Measurements from ENCODE around the gene CFAP210.
"Not testable (repeated sequence)": the region's sequence is repeated elsewhere in the genome, so short reads cannot be mapped to it uniquely, and the experiment has no call there.

Gene CFAP210

GRCh38 chr2:169713331-169713730 lies 19.1 kb upstream of the CFAP210 start:
- Histone ChIP-seq H3K9me3 (ENCODE audit: control insufficient read depth in 1 of 2, low read length in 2 of 2) (no peaks in the 10 kb centered on the region), H3K4me3 (ENCODE audit: low read depth in 1 of 2, low read length in 2 of 2) (no peak overlapping the region), H3K27me3 (ENCODE audit: control insufficient read depth in 1 of 2, insufficient read depth in 2 of 2, low read length in 2 of 2) (no peaks in the 10 kb centered on the region), H3K36me3 (ENCODE audit: control insufficient read depth in 1 of 2, insufficient read depth in 2 of 2, low read length in 2 of 2) (no peaks in the 10 kb centered on the region), H3K4me1 (ENCODE audit: control insufficient read depth in 1 of 2, insufficient read depth in 2 of 2, low read length in 2 of 2) (peaks cover 64 to 65% of the 10 kb centered on the region in 2 donors), H3K27ac (ENCODE audit: low read depth, low read length) (no peak overlapping the region), H3K9ac (ENCODE audit: low read depth in 1 of 2, low read length in 2 of 2) (no peak overlapping the region)

DNA sequence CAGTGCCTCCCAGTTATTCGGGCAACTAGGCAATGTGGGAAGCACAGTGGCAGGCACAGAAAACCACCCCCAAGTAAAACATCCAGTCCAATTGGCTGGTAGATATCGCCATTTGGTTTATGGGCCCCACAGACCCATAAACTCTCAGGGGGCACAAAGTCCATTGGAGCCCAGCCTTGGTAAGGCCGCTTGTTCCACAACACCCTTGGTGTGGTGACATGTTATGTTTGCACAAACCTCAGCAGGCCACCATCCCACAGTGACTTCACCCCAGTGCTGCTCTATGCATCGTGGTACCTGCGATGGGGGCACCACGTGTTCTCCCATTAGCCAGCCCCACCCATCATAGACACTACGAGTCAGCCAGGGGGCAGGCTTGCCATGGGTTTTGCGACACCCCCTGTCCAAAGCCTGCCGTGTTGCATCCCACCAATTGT lies 18.6 kb upstream of the CFAP210 start:
- Histone ChIP-seq H3K9me3 (ENCODE audit: control insufficient read depth in 1 of 2, low read length in 2 of 2) (no peaks in the 10 kb centered on the region), H3K27me3 (ENCODE audit: control insufficient read depth in 1 of 2, insufficient read depth in 2 of 2, low read length in 2 of 2) (no peaks in the 10 kb centered on the region), H3K9ac (ENCODE audit: low read depth in 1 of 2, low read length in 2 of 2) (no peak overlapping the region), H3K4me1 (ENCODE audit: control insufficient read depth in 1 of 2, insufficient read depth in 2 of 2, low read length in 2 of 2) (peaks cover 64 to 65% of the 10 kb centered on the region in 2 donors), H3K36me3 (ENCODE audit: control insufficient read depth in 1 of 2, insufficient read depth in 2 of 2, low read length in 2 of 2) (no peaks in the 10 kb centered on the region), H3K27ac (ENCODE audit: low read depth, low read length) (no peak overlapping the region), H3K4me3 (ENCODE audit: low read depth in 1 of 2, low read length in 2 of 2) (no peak overlapping the region)

DNA sequence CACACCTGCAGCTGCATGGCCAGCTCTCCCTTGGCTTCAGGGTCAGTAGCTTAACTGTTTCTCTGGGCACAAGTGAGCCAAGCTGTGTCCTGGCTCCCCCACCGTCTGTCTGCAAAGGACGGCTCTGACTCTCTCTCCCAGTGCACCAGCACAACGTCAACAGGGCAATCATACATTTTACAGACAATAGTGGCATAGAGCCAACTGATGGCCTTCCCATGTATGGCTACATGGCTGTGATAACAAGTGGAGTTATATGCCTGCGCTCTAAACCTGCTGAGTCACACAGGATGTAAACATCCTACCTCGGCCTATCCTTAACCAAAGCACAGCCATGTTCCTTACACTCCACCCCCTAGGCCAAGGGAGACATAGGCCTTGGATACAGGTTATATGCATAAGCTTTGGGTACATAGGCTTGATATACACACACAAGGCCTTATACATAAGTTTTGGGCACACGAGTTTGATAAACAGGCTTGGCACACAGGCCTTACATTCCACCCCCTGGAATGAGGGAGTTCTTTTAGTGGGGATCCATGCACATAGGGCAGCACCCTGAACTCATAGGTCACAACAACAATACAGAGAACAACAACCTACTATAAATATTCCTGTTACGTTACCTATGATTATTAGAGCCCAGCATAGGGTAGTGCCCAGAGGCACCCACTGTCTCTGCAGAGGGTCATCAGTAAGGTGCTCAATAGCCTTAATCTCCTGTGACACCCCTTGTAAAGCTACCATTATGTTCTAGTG lies 17.7 kb upstream of the CFAP210 start:
- H3K9ac ChIP-seq (ENCODE audit: low read depth in 1 of 2, low read length in 2 of 2), result no peak overlapping the region
- peak overlapping the region in 1 of 2 donors; percentile 34 for H3K4me3 ChIP-seq (ENCODE audit: low read depth in 1 of 2, low read length in 2 of 2)
- H3K9me3 ChIP-seq (ENCODE audit: control insufficient read depth in 1 of 2, low read length in 2 of 2), result no peaks in the 10 kb centered on the region
- H3K27ac ChIP-seq (ENCODE audit: low read depth, low read length), result no peak overlapping the region
- H3K4me1 ChIP-seq (ENCODE audit: control insufficient read depth in 1 of 2, insufficient read depth in 2 of 2, low read length in 2 of 2), result peaks cover 58 to 59% of the 10 kb centered on the region in 2 donors
- H3K36me3 ChIP-seq (ENCODE audit: control insufficient read depth in 1 of 2, insufficient read depth in 2 of 2, low read length in 2 of 2), result no peaks in the 10 kb centered on the region
- no peaks in the 10 kb centered on the region for H3K27me3 ChIP-seq (ENCODE audit: control insufficient read depth in 1 of 2, insufficient read depth in 2 of 2, low read length in 2 of 2)

DNA sequence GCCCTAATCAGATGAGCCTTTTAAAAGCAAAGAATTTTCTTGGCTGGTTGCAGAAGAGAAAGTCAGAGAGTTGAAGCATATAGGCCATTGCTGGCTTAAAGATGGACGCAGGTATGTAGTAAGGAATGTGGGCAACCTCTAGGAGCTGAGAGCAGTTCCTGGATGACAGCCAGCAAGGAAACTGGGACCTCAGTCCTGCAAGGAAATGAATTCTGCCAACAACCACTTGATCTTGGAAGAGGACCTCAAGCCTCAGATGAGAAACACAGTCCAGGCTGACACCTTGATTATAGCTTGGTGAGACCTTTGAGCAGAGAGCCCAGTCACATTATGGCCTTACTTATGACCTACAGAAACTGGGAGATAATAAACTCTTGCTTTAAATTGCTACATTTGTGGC lies 15.8 kb upstream of the CFAP210 start:
- Histone ChIP-seq H3K36me3 (ENCODE audit: control insufficient read depth in 1 of 2, insufficient read depth in 2 of 2, low read length in 2 of 2) (no peaks in the 10 kb centered on the region), H3K9me3 (ENCODE audit: control insufficient read depth in 1 of 2, low read length in 2 of 2) (no peaks in the 10 kb centered on the region), H3K9ac (ENCODE audit: low read depth in 1 of 2, low read length in 2 of 2) (no peak overlapping the region), H3K27me3 (ENCODE audit: control insufficient read depth in 1 of 2, insufficient read depth in 2 of 2, low read length in 2 of 2) (no peaks in the 10 kb centered on the region), H3K27ac (ENCODE audit: low read depth, low read length) (no peak overlapping the region), H3K4me1 (ENCODE audit: control insufficient read depth in 1 of 2, insufficient read depth in 2 of 2, low read length in 2 of 2) (peaks cover 42 to 45% of the 10 kb centered on the region in 2 donors), H3K4me3 (ENCODE audit: low read depth in 1 of 2, low read length in 2 of 2) (no peak overlapping the region)

DNA sequence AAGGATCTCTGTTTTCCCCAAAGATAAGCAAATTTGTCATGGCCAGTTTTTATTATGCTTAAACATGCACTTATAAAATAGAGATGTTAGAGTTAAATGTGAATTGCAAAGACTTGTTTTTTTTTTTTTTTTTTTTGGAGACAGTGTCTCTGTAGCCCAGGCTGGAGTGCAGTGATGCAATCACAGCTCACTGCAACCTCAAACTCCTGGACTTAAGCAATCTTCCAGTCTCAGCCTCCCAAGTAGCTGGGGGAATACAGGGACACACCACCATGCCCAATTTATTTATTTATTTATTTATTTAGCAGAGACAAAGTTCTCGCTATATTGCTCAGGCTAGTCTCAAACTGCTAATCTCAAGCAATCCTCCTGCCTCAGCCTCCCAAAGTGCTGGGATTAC lies 15.1 kb upstream of the CFAP210 start:
- no peaks in the 10 kb centered on the region for H3K36me3 ChIP-seq (ENCODE audit: control insufficient read depth in 1 of 2, insufficient read depth in 2 of 2, low read length in 2 of 2)
- H3K27me3 ChIP-seq (ENCODE audit: control insufficient read depth in 1 of 2, insufficient read depth in 2 of 2, low read length in 2 of 2), result no peaks in the 10 kb centered on the region
- H3K9me3 ChIP-seq (ENCODE audit: control insufficient read depth in 1 of 2, low read length in 2 of 2), result no peaks in the 10 kb centered on the region
- no peak overlapping the region for H3K4me3 ChIP-seq (ENCODE audit: low read depth in 1 of 2, low read length in 2 of 2)
- peaks cover 38 to 44% of the 10 kb centered on the region in 2 donors for H3K4me1 ChIP-seq (ENCODE audit: control insufficient read depth in 1 of 2, insufficient read depth in 2 of 2, low read length in 2 of 2)
- H3K27ac ChIP-seq (ENCODE audit: low read depth, low read length), result no peak overlapping the region
- no peak overlapping the region for H3K9ac ChIP-seq (ENCODE audit: low read depth in 1 of 2, low read length in 2 of 2)

DNA sequence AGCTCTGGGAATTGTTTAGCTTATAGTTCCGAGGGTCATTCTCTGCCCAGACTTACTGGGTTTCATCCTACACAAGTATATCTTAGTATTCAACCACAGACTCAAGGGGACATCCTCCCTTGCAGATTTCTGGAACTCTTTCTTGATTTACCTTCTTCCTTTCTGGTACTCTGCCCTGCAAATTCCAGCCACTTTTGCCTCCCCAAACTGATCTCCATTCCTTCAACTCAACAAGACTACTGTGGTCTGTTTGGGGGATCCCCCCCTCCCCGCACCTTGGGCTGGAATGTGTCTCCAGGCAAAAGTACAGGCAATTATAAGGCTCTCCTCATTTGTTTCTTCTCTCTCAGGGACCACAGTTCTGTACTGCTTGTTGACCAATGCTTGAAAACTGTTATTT lies 13.4 kb upstream of the CFAP210 start:
- Histone ChIP-seq H3K4me3 (ENCODE audit: low read depth in 1 of 2, low read length in 2 of 2) (no peak overlapping the region), H3K9me3 (ENCODE audit: control insufficient read depth in 1 of 2, low read length in 2 of 2) (no peaks in the 10 kb centered on the region), H3K9ac (ENCODE audit: low read depth in 1 of 2, low read length in 2 of 2) (no peak overlapping the region), H3K27me3 (ENCODE audit: control insufficient read depth in 1 of 2, insufficient read depth in 2 of 2, low read length in 2 of 2) (no peaks in the 10 kb centered on the region), H3K27ac (ENCODE audit: low read depth, low read length) (no peak overlapping the region), H3K4me1 (ENCODE audit: control insufficient read depth in 1 of 2, insufficient read depth in 2 of 2, low read length in 2 of 2) (peaks cover 33 to 35% of the 10 kb centered on the region in 2 donors), H3K36me3 (ENCODE audit: control insufficient read depth in 1 of 2, insufficient read depth in 2 of 2, low read length in 2 of 2) (no peaks in the 10 kb centered on the region)

DNA sequence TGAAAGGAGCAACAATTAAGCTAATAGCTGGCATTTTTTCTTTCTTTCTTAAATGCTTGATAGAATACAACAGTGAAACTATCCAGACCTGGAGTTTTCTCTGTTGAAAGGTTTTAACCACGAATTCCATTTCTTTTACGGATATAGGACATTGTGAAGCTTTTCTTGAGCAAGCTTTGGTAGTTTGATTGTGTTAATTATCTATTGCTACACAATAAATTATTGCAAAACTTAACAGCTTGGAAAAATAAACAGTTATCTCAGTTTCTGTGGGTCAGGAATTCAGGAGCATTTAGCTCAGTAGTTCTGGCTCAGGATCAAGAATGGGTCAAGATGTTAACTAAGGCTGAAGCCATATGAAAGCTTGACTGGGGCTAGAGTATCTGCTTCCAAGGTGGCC lies 11.7 kb upstream of the CFAP210 start:
- H3K27ac ChIP-seq (ENCODE audit: low read depth, low read length), result no peak overlapping the region
- H3K36me3 ChIP-seq (ENCODE audit: control insufficient read depth in 1 of 2, insufficient read depth in 2 of 2, low read length in 2 of 2), result no peaks in the 10 kb centered on the region
- H3K4me3 ChIP-seq (ENCODE audit: low read depth in 1 of 2, low read length in 2 of 2), result no peak overlapping the region
- H3K4me1 ChIP-seq (ENCODE audit: control insufficient read depth in 1 of 2, insufficient read depth in 2 of 2, low read length in 2 of 2), result peaks cover 20 to 21% of the 10 kb centered on the region in 2 donors
- H3K9ac ChIP-seq (ENCODE audit: low read depth in 1 of 2, low read length in 2 of 2), result no peak overlapping the region
- no peaks in the 10 kb centered on the region for H3K27me3 ChIP-seq (ENCODE audit: control insufficient read depth in 1 of 2, insufficient read depth in 2 of 2, low read length in 2 of 2)
- no peaks in the 10 kb centered on the region for H3K9me3 ChIP-seq (ENCODE audit: control insufficient read depth in 1 of 2, low read length in 2 of 2)

- Histone ChIP-seq H3K27me3 (ENCODE audit: control insufficient read depth in 1 of 2, insufficient read depth in 2 of 2, low read length in 2 of 2) (no peaks in the 10 kb centered on the region), H3K4me1 (ENCODE audit: control insufficient read depth in 1 of 2, insufficient read depth in 2 of 2, low read length in 2 of 2) (peaks cover 10 to 13% of the 10 kb centered on the region in 2 donors), H3K9me3 (ENCODE audit: control insufficient read depth in 1 of 2, low read length in 2 of 2) (no peaks in the 10 kb centered on the region), H3K9ac (ENCODE audit: low read depth in 1 of 2, low read length in 2 of 2) (no peak overlapping the region), H3K4me3 (ENCODE audit: low read depth in 1 of 2, low read length in 2 of 2) (no peak overlapping the region), H3K36me3 (ENCODE audit: control insufficient read depth in 1 of 2, insufficient read depth in 2 of 2, low read length in 2 of 2) (peaks cover 0 to under 1% of the 10 kb centered on the region in 2 donors), H3K27ac (ENCODE audit: low read depth, low read length) (no peak overlapping the region)
Observed at GRCh38 chr2:169704160-169704708, 10.0 kb upstream of the CFAP210 start.

- Histone ChIP-seq H3K4me3 (ENCODE audit: low read depth in 1 of 2, low read length in 2 of 2) (no peak overlapping the region), H3K36me3 (ENCODE audit: control insufficient read depth in 1 of 2, insufficient read depth in 2 of 2, low read length in 2 of 2) (peaks cover 0 to 6% of the 10 kb centered on the region in 2 donors), H3K27me3 (ENCODE audit: control insufficient read depth in 1 of 2, insufficient read depth in 2 of 2, low read length in 2 of 2) (no peaks in the 10 kb centered on the region), H3K27ac (ENCODE audit: low read depth, low read length) (no peak overlapping the region), H3K9me3 (ENCODE audit: control insufficient read depth in 1 of 2, low read length in 2 of 2) (no peaks in the 10 kb centered on the region), H3K4me1 (ENCODE audit: control insufficient read depth in 1 of 2, insufficient read depth in 2 of 2, low read length in 2 of 2) (peaks cover 10 to 13% of the 10 kb centered on the region in 2 donors), H3K9ac (ENCODE audit: low read depth in 1 of 2, low read length in 2 of 2) (no peak overlapping the region)
Observed at GRCh38 chr2:169702996-169703395, 8.8 kb upstream of the CFAP210 start.

DNA sequence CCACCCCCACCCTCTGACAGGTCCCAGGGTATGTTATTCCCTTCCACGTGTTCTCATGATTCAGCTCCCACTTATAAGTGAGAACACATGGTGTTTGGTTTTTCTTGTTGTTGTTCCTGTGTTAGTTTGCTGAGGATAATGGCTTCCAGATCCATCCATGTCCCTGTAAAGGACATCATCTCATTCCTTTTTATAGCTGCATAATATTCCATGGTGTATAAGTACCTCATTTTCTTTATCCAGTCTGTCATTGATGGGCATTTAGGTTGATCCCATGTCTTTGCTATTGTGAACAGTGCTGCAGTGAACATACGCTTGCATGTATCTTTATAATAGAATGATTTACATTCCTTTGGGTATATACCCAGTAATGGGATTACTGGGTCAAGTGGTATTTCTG lies 5.0 kb upstream of the CFAP210 start:
- not testable (repeated sequence) for H3K4me3 ChIP-seq (ENCODE audit: low read depth in 1 of 2, low read length in 2 of 2); H3K9me3 ChIP-seq (ENCODE audit: control insufficient read depth in 1 of 2, low read length in 2 of 2); H3K27ac ChIP-seq (ENCODE audit: low read depth, low read length); H3K9ac ChIP-seq (ENCODE audit: low read depth in 1 of 2, low read length in 2 of 2); H3K4me1 ChIP-seq (ENCODE audit: control insufficient read depth in 1 of 2, insufficient read depth in 2 of 2, low read length in 2 of 2); H3K36me3 ChIP-seq (ENCODE audit: control insufficient read depth in 1 of 2, insufficient read depth in 2 of 2, low read length in 2 of 2); H3K27me3 ChIP-seq (ENCODE audit: control insufficient read depth in 1 of 2, insufficient read depth in 2 of 2, low read length in 2 of 2)
